ENCODE measurements around the gene UBN2. TPM values are rescaled to one million over a fixed set of nuclear protein-coding genes. Genes with fewer than 3 reads are reported as not detected.

UBN2 gene
- 1 to 10 TPM; 4.5 to 6.0 TPM for total RNA-seq

GRCh38 chr7:139230774-139231512 lies at the start of gene UBN2:
TSS of gene UBN2 (plus strand) at chr7:139231237. CDS start at chr7:139231485, 248 bp downstream.

GRCh38 chr7:139341058-139341775 lies 110.2 kb downstream of the UBN2 start, which contains the start of gene FMC1:
TSS of gene FMC1 (plus strand) at chr7:139341337. CDS start at chr7:139341385, 48 bp downstream.

Small RNAs within 50 kb of the gene (small RNA-seq; reads per million reads assigned to genes)
- gene AC009220.1 (0 to 0.29 reads per million in 2 donors), gene RNU6-206P (0 to 0.09 reads per million in 2 donors)

Other genes with a start within 250 kb of the UBN2 start
- gene KIAA1549, start 249.8 kb upstream of the UBN2 start, total RNA-seq = 1 to 10 TPM in 1 of 2 donors, under 1 TPM in 1; 1.00 to 1.0 TPM
- 10 to 100 TPM; 11.4 to 18.6 TPM for gene ZC3HAV1L, start 195.2 kb upstream of the UBN2 start, total RNA-seq
- 10 to 100 TPM; 53.3 to 61.9 TPM for gene ZC3HAV1, start 121.5 kb upstream of the UBN2 start, total RNA-seq
- gene FMC1, start 110.1 kb downstream of the UBN2 start, total RNA-seq = 10 to 100 TPM; 15.1 to 15.7 TPM
- gene LUC7L2, start 128.7 kb downstream of the UBN2 start, total RNA-seq = 10 to 100 TPM; 29.3 to 41.6 TPM

Measured in melanocyte of skin (primary cell).